GM13976 (cell line): ENCODE data around the gene ARHGEF7.
"Not testable (repeated sequence)": the region's sequence is repeated elsewhere in the genome, so short reads cannot be mapped to it uniquely, and the experiment has no call there.

Experiments
- DNase-seq: peaks from one replicate; pipeline ENCODE4 v3.0.0; 2012; ENCODE audit warnings: low spot score
- in situ Hi-C: fragments of 300-500 bp; cut with MboI; formaldehyde crosslinking; loops from one replicate; pipeline ENCODE4 v1.12.0; 2022; ENCODE audit warnings: low sequenced_read_pairs, mixed read lengths, inconsistent platforms; ENCODE audit not compliant: unreplicated experiment
- TF ChIP-seq, protein P1 (sequence below): IDR thresholded peaks from 2 replicates; pipeline ENCODE4 v1.5.1; 2012; ENCODE audit warnings: borderline replicate concordance, mild to moderate bottlenecking; ENCODE audit not compliant: insufficient read depth; ENCODE audit errors: extremely low read depth, missing control alignments, control extremely low read depth

Gene ARHGEF7, protein sequence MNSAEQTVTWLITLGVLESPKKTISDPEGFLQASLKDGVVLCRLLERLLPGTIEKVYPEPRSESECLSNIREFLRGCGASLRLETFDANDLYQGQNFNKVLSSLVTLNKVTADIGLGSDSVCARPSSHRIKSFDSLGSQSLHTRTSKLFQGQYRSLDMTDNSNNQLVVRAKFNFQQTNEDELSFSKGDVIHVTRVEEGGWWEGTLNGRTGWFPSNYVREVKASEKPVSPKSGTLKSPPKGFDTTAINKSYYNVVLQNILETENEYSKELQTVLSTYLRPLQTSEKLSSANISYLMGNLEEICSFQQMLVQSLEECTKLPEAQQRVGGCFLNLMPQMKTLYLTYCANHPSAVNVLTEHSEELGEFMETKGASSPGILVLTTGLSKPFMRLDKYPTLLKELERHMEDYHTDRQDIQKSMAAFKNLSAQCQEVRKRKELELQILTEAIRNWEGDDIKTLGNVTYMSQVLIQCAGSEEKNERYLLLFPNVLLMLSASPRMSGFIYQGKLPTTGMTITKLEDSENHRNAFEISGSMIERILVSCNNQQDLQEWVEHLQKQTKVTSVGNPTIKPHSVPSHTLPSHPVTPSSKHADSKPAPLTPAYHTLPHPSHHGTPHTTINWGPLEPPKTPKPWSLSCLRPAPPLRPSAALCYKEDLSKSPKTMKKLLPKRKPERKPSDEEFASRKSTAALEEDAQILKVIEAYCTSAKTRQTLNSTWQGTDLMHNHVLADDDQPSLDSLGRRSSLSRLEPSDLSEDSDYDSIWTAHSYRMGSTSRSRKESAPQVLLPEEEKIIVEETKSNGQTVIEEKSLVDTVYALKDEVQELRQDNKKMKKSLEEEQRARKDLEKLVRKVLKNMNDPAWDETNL

DNA sequence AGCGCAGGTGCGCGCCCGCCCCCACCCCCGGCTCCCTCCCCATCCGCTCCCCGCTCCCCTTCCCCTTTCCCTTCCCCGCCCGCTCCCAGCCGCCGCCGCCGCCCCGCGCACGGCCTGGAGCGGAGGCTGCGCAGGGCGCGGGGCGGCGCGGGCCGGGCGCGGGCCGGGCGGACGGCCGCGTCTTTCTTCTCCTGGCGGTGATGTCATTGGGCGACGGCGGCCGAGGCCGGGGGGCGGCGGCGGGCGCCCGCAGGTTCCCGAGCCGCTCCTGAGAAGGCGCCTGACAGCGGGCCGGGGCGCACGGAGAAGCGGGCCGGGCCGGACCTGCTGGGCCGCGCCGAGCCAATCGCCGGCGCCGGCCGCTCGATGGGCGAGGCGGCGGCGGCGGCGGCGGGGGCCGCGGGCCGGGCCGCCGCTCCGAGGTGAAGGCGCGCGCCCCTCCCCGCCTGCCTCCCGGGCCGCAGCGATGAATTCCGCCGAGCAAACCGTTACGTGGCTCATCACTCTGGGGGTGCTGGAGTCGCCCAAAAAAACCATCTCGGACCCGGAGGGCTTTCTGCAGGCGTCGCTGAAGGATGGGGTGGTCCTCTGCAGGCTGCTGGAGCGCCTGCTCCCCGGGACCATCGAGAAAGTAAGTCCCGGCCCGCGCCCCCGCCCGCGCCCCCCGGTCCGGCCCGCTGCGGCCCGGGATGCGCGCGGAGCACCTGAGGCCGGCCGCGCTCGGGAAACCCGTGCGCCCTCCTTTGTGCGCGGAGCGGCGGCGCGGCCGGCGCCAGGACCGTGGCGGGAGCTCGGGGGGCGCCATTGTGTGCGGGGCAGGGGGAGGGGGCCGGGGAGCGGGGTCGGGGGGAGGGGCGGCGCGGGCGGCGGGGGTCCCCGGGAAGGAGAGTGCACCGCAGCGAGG, at the start of gene ARHGEF7:
ARHGEF7 (plus strand) TSS at position 250 of the 904 bp plus-strand sequence; CDS start at position 467, 217 bp downstream.
- TF ChIP-seq, protein P1, sequence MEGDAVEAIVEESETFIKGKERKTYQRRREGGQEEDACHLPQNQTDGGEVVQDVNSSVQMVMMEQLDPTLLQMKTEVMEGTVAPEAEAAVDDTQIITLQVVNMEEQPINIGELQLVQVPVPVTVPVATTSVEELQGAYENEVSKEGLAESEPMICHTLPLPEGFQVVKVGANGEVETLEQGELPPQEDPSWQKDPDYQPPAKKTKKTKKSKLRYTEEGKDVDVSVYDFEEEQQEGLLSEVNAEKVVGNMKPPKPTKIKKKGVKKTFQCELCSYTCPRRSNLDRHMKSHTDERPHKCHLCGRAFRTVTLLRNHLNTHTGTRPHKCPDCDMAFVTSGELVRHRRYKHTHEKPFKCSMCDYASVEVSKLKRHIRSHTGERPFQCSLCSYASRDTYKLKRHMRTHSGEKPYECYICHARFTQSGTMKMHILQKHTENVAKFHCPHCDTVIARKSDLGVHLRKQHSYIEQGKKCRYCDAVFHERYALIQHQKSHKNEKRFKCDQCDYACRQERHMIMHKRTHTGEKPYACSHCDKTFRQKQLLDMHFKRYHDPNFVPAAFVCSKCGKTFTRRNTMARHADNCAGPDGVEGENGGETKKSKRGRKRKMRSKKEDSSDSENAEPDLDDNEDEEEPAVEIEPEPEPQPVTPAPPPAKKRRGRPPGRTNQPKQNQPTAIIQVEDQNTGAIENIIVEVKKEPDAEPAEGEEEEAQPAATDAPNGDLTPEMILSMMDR: no peak
- peak; percentile 55 for DNase-seq
- in situ Hi-C loops: no loop called here

DNA sequence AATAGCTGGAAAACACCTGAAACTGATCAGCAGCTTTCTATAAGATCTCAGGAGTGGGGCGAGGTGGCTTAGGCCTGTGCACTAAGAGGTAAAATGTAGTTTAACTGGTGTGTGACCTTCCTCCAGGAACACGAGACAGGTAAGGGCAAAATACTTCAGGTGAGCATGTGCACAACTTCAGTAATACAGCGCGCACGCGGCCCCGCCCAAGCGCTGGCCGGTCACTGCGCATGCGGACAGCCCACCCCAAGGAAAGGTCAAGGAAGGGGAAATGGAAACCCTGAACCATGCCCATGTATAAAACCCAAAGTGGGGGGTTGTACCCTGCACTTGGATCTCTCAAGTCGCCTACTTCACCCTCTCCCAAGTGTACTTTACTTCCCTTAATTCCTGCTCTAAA, 49.4 kb upstream of the ARHGEF7 start:
- in situ Hi-C loops: no loop called here

GRCh38 chr13:111066544-111066943, 48.6 kb upstream of the ARHGEF7 start:
- in situ Hi-C loops: no loop called here
- TF ChIP-seq, protein P1: no peak
- peak; percentile 41 for DNase-seq

More for the DNA sequence above, 49.4 kb upstream of the ARHGEF7 start:
- DNase-seq: no peak
- TF ChIP-seq, protein P1: no peak

DNA sequence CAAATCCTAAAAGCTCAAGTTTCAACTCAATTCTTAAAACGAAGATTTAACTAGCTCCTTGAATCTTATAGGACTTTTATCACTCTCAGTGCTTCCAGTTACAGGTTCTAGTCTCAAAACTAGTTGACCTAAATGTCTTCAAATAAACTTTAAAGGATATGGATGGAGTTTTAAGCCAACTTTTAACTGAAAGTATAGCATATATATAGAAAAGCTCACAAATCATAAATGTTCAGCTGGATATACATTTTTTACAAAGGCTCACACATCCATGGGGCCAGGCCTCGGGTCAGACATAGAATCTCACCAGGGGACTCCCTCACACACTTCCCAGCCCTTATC, 47.1 kb upstream of the ARHGEF7 start:
- in situ Hi-C loops: no loop called here
- TF ChIP-seq, protein P1: no peak

DNA sequence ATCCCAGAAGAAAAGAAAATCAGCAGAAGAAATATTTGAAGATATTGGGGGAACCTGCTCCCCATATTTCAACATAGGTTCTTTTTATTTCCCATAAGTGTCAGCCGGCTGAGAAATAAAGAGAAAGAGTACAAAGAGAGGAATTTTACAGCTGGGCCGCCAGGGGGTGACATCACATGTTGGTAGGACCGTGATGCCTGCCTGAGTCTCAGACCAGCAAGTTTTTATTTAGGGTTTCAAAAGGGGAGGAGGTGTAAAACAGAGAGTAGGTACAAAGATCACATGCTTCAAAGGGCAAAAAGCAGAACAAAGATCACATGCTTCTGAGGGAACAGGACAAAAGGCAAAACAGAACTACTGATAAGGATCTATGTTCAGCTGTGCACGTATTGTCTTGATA, 44.0 kb upstream of the ARHGEF7 start:
- in situ Hi-C loops: loop anchor here (10.0 kb wide), 1 partner anchor 154 kb away; no protein-coding TSS in a partner anchor
- DNase-seq: not testable (repeated sequence)

More for the DNA sequence above, 47.1 kb upstream of the ARHGEF7 start:
- no peak for DNase-seq

DNA sequence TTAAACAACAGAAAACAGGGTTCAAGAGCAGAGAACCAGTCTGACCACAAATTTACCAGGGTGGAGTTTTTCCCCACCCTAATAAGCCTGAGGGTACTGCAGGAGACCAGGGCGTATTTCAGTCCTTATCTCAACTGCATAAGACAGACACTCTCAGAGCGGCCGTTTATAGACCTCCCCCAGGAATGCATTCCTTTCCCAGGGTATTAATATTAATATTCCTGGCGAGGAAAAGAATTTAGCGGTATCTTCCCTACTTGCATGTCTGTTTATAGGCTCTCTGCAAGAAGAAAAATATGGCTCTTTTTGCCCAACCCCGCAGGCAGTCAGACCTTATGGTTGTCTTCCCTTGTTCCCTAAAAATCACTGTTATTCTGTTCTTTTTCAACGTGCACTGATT, 43.6 kb upstream of the ARHGEF7 start:
- in situ Hi-C loops: loop anchor here (10.0 kb wide), 1 partner anchor 153 kb away; no protein-coding TSS in a partner anchor
- DNase-seq: not testable (repeated sequence)

GRCh38 chr13:111074826-111075225, 40.3 kb upstream of the ARHGEF7 start:
- DNase-seq: no peak
- in situ Hi-C loops: loop anchor here (10.0 kb wide), 1 partner anchor 150 kb away; no protein-coding TSS in a partner anchor
- TF ChIP-seq, protein P1: no peak
